Osteoblast (primary cell): ENCODE measurements around the gene HMGB3. TPM values are rescaled to one million over a fixed set of nuclear protein-coding genes. Genes with fewer than 3 reads are reported as not detected.
A peak's percentile ranks its signal among the peaks of the same experiment; 100 is the strongest.

Experiments
- DNase-seq: peaks from one replicate; pipeline ENCODE4 v3.0.0; 2011; ENCODE audit warnings: low spot score, mixed read lengths; ENCODE audit not compliant: insufficient read length; ENCODE audit errors: missing footprints
- H2AFZ ChIP-seq: 2 replicates; pipeline ENCODE4 v1.6.0; 2011; ENCODE audit warnings: mild to moderate bottlenecking, low read length
- H3K27ac ChIP-seq: 2 replicates; pipeline ENCODE4 v1.5.1; 2011; ENCODE audit warnings: mild to moderate bottlenecking, low read depth, low read length, moderate library complexity
- H3K27me3 ChIP-seq: 2 replicates; pipeline ENCODE4 v1.6.0; 2012; ENCODE audit warnings: mild to moderate bottlenecking, control low read depth, inconsistent platforms, low read length, moderate library complexity; ENCODE audit not compliant: insufficient read depth
- H3K36me3 ChIP-seq: 2 replicates; pipeline ENCODE4 v1.5.1; 2011; ENCODE audit warnings: mild to moderate bottlenecking, low read length, control low read depth, moderate library complexity; ENCODE audit not compliant: insufficient read depth
- H3K4me1 ChIP-seq: 2 replicates; pipeline ENCODE4 v1.5.1; 2011; ENCODE audit warnings: mild to moderate bottlenecking, low read length, control low read depth, moderate library complexity; ENCODE audit not compliant: insufficient read depth
- H3K4me2 ChIP-seq: 2 replicates; pipeline ENCODE4 v1.6.0; 2011; ENCODE audit warnings: mild to moderate bottlenecking, low read length; ENCODE audit not compliant: insufficient read depth
- H3K4me3 ChIP-seq: fragments of 200-600 bp; sonication (generic); 3 replicates; pipeline ENCODE4 v1.5.1; 2012; ENCODE audit warnings: mild to moderate bottlenecking, low read length, inconsistent platforms; ENCODE audit not compliant: insufficient read depth
- H3K79me2 ChIP-seq: 2 replicates; pipeline ENCODE4 v1.6.0; 2012; ENCODE audit warnings: mild to moderate bottlenecking, low read length, control low read depth, inconsistent platforms; ENCODE audit not compliant: insufficient read depth
- H3K9me3 ChIP-seq: 2 replicates; pipeline ENCODE4 v1.5.1; 2011; ENCODE audit warnings: low read depth, low read length, control low read depth
- H4K20me1 ChIP-seq: 2 replicates; pipeline ENCODE4 v1.6.0; 2012; ENCODE audit warnings: mild to moderate bottlenecking, low read length, control low read depth; ENCODE audit not compliant: insufficient read depth
- total RNA-seq: library from RNA; depleted of rRNA; stranded (reverse); fragments of >200 nt; gene quantifications from 2 replicates; pipeline ENCODE4 v1.2.3, GENCODE V29; 2012
- TF ChIP-seq, protein P1 (sequence below): IDR thresholded peaks from 2 replicates; pipeline ENCODE4 v1.5.1; 2011; ENCODE audit warnings: mild to moderate bottlenecking, low read depth, low read length, moderate library complexity; ENCODE audit errors: extremely low read depth

Gene HMGB3
- total RNA-seq, 1 donor = 10.5 TPM

DNA sequence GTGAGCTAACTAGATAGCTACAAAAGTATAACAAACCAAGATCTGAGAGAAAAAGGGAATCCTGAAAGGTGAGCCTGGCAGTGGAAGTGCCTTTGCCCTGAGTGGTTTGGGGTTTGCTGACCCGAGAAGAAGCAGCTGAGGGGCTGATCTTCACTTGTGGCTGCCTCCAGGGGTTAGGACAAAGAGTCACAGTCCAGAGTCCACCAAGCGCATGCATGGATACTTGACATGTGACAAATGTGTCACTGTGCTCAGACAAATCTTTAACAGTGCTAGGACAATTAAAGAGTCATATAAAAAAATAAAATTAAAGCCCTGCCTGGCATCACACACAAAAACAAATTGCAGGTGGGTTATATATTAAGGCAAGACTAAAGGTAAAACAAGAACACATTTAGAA is 26.4 kb downstream of the HMGB3 start:
- no peak for DNase-seq
- H3K9me3 ChIP-seq = no peaks in the 10 kb centered on the region
- no peaks in the 10 kb centered on the region for H3K27me3 ChIP-seq
- TF ChIP-seq, protein P1, sequence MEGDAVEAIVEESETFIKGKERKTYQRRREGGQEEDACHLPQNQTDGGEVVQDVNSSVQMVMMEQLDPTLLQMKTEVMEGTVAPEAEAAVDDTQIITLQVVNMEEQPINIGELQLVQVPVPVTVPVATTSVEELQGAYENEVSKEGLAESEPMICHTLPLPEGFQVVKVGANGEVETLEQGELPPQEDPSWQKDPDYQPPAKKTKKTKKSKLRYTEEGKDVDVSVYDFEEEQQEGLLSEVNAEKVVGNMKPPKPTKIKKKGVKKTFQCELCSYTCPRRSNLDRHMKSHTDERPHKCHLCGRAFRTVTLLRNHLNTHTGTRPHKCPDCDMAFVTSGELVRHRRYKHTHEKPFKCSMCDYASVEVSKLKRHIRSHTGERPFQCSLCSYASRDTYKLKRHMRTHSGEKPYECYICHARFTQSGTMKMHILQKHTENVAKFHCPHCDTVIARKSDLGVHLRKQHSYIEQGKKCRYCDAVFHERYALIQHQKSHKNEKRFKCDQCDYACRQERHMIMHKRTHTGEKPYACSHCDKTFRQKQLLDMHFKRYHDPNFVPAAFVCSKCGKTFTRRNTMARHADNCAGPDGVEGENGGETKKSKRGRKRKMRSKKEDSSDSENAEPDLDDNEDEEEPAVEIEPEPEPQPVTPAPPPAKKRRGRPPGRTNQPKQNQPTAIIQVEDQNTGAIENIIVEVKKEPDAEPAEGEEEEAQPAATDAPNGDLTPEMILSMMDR = no peak
- no peaks in the 10 kb centered on the region for H4K20me1 ChIP-seq
- no peak overlapping the region for H3K27ac ChIP-seq
- H3K4me1 ChIP-seq = no peaks in the 10 kb centered on the region
- no peaks in the 10 kb centered on the region for H3K36me3 ChIP-seq
- H3K79me2 ChIP-seq = no peaks in the 10 kb centered on the region
- H2AFZ ChIP-seq = no peak overlapping the region
- no peak overlapping the region for H3K4me2 ChIP-seq
- H3K4me3 ChIP-seq = no peak overlapping the region

DNA sequence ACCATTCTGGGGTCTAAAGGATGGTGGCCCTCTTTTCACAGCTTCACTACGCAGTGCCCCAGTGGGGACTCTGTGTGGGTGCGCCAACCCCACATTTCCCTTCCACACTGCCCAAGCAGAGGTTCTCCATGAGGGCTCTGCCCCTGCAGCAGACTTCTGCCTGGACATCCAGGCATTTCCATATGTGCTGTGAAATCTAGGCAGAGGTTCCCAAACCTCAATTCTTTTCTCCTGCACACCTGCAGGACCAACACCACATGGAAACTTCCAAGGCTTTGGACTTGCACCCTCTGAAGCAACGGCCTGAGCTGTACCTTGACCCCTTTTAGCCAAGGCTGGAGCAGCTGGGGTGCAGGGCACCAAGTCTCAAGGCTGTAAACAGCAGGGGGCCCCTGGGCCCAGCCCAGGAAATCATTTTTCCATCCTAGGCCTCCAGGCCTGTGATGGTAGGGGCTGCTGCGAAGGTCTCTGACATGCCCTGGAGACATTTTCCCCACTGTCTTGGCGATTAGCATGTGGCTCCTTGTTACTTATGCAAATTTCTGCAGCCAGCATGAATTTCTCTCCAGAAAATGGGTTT is 30.1 kb downstream of the HMGB3 start:
- H3K9me3 ChIP-seq = no peaks in the 10 kb centered on the region
- H4K20me1 ChIP-seq = no peaks in the 10 kb centered on the region
- no peaks in the 10 kb centered on the region for H3K27me3 ChIP-seq
- DNase-seq = no peak
- no peaks in the 10 kb centered on the region for H3K4me1 ChIP-seq
- TF ChIP-seq, protein P1 = no peak
- H2AFZ ChIP-seq = no peak overlapping the region
- H3K4me3 ChIP-seq = no peak overlapping the region
- H3K36me3 ChIP-seq = no peaks in the 10 kb centered on the region
- H3K27ac ChIP-seq = no peak overlapping the region
- H3K79me2 ChIP-seq = no peaks in the 10 kb centered on the region
- no peak overlapping the region for H3K4me2 ChIP-seq

DNA sequence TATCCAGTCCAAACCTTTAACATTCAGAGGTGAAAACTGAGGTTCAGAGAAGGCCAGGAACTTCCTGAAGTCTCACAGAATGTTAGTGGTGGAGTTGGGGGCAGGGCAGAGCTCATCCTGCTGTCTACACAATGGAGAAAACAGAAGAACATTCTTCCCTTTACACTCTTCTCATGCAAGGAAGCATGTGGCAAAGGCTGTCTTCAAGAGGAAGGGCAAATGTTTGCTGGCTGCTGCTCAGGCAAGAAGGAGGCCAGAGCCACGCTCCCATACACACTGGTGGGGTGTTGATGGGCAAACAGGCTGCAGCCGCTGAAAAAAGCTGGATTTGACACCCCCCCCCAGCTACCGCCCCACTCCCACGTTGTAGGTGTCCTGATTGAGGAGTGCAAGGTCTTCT is 32.5 kb downstream of the HMGB3 start:
- H3K4me1 ChIP-seq = no peaks in the 10 kb centered on the region
- H3K79me2 ChIP-seq = no peaks in the 10 kb centered on the region
- H3K36me3 ChIP-seq = no peaks in the 10 kb centered on the region
- no peak for DNase-seq
- no peak overlapping the region for H3K4me2 ChIP-seq
- TF ChIP-seq, protein P1 = no peak
- no peak overlapping the region for H3K27ac ChIP-seq
- H2AFZ ChIP-seq = no peak overlapping the region
- no peaks in the 10 kb centered on the region for H4K20me1 ChIP-seq
- no peaks in the 10 kb centered on the region for H3K9me3 ChIP-seq
- no peak overlapping the region for H3K4me3 ChIP-seq
- H3K27me3 ChIP-seq = no peaks in the 10 kb centered on the region

DNA sequence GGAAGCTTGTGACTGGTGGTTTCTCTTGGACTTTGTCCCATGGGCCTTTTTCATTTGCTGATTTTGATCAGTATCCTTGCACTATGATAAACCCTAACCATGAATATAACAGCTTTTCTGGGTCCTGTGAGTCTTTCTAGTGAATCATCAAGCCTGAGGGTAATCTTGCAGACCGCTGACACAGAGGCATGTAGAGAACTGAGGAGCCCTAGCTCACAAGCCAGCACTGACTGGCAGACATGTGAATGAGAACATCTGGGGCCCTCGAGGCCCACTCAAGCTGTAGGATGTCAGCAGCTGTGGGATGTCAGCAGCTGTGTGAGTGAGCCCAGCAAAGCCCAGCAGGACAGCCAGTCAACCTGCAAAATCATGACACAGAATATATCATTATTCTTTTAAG is 36.7 kb downstream of the HMGB3 start:
- TF ChIP-seq, protein P1 = no peak

More for the DNA sequence above, 36.7 kb downstream of the HMGB3 start:
- H3K27me3 ChIP-seq = no peaks in the 10 kb centered on the region
- no peaks in the 10 kb centered on the region for H3K79me2 ChIP-seq
- H3K4me2 ChIP-seq = no peak overlapping the region
- no peak overlapping the region for H3K4me3 ChIP-seq
- no peaks in the 10 kb centered on the region for H3K4me1 ChIP-seq
- H3K36me3 ChIP-seq = no peaks in the 10 kb centered on the region
- peak; percentile 29 for DNase-seq
- no peak overlapping the region for H3K27ac ChIP-seq
- no peak overlapping the region for H2AFZ ChIP-seq
- H4K20me1 ChIP-seq = no peaks in the 10 kb centered on the region
- H3K9me3 ChIP-seq = no peaks in the 10 kb centered on the region
